ENCODE measurements around the gene APBA2. TPM values are rescaled to one million over a fixed set of nuclear protein-coding genes. Genes with fewer than 3 reads are reported as not detected.

Gene APBA2
- total RNA-seq, 1 donor from 2014 or later: 25.2 TPM

DNA sequence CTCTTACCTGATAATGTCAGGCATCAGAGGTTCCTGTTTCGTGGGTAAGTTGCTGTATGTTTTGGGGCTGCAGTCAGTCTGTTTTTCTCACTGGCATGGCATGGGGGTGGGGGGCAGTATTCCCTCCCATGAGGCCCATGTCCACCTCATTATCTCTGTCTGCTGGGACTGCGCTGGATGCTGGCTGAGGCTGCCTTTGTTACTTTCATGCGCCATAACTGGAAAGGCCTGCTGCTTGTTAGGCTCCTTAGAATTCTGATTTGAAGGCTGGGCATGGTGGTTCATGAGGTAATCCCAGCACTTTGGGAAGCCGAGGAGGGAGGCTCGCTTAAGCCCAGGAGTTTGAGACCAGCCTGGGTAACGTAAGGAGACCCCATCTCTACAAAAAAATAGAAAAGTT is 9.8 kb downstream of the APBA2 start:
- no peak for DNase-seq (ENCODE audit: low read depth in 2 of 2)

DNA sequence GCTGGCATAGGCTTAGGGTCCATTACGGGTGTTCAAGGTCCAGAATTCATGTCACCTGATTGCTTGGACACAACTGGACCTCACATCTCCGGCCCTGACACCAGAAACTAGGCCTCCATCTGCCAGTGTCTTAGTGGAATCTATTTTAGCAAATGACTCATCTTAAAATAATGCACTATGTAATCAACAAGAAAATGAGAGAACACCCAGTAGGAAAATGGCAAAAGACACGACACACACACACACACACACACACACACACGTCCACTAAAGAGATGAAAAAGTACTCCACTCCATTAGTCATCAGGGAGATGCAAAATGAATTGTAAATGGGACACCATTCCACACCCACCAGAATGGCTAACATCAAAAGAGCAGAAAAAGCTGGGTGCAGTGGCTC is 11.2 kb downstream of the APBA2 start:
- DNase-seq (ENCODE audit: low read depth in 2 of 2): peak in 1 of 2 donors; percentile 87

DNA sequence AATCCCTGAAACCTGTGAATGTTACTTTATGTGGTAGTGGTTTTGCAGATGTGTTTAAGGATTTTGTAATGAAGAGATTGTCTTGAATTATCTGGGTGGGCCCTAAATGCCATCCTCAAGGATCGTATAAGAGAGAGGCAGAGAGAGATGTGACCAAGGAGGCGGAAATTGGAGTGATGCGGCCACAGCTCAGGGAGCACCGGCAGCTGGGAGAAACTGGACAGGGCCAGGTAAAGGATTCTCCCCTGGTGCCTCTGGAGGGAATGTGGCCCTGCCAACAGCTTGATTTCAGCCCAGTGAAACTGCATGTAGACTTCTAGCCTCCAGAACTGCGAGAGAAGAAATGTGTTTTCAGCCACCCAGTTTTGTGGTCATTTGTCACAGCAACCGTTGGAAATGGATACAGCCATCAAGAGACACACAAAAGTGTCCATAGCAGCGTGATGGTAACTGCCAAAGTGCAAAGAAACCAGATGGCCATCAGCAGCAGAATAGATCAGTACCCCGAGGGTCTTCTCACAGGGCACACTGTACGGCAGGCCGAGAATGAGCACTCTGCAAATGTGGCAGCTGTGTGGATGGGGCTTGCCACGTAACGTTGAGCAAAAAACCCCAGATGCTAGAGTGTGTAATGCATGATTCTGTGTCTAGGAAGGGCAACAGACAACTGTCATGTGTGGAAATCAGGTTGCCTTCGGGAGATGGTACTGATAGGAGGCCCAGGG is 12.2 kb downstream of the APBA2 start:
- no peak for DNase-seq (ENCODE audit: low read depth in 2 of 2)

DNA sequence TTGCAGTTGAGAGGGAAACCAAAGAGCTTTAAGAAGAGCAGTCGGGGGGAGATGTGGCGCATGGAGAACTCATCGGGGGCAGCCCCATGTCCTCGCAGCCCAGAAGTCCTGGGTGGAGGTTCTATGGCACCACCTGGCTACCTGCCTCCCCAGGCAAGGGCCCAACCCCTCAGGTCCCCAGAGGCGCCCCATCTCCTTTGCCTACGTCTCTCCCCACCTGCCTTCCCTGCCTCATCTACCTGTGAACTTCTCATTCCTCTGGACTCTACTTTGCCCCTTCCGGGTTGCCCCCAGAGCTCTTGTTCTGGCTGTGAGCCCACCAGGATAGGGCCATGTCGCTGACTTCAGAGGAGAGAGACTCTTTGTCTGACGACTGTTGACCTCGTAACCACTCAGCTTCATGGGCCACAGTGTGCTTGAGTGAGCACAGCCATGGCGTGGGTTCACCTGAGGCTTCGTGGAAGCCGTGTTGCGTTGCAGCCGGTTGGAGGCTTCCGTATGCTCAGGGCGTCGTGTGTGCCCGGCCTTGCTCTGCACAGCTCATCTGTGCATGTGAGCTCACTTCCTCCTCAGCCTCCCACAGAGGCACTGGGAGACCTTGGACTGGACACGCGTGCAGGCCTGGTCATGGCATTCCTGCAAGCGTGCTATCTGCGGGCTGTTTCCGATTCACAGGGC is 13.4 kb downstream of the APBA2 start:
- DNase-seq (ENCODE audit: low read depth in 2 of 2): no peak

DNA sequence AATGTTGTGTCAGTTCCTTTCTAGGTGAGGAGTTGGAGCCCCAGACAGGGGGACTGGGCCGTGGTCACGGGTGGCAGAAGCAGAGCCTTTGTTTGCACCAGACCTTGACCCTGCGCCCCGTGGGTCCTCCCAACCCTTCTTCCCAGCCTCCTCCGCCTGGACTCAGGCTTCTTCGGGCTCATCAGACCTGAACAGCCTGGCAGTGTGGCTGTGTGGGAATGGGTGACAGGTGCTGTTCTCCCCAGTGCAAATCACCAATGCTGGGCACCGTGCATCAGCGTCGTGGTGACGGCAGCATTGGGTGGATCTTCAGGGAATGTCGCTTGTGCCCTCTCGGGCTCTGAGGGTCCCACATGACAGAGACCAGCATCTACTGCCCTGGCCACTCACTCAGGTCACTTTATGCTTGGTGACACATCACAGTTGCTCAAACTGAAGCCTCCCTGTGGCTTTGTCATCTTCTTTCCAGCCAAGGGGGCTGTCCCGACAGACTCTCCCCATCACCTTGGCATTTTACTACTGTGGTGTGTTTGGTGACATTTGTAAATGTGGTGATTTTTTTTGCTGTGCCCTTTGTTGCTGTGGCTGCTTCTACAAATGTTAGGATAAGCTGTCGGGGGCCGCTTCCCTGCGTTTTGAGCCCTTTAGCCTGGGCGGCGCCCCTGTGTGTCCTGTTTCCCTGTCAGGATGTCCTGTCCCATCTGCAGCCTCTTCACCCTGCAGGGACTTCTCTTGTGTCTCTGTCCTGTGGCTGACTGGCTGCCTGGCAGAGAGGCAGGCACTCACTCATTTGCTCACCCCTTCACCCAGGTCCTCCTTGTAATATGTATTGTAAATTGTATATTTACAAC is 14.5 kb downstream of the APBA2 start:
- DNase-seq (ENCODE audit: low read depth in 2 of 2): peak in 1 of 2 donors; percentile 57

DNA sequence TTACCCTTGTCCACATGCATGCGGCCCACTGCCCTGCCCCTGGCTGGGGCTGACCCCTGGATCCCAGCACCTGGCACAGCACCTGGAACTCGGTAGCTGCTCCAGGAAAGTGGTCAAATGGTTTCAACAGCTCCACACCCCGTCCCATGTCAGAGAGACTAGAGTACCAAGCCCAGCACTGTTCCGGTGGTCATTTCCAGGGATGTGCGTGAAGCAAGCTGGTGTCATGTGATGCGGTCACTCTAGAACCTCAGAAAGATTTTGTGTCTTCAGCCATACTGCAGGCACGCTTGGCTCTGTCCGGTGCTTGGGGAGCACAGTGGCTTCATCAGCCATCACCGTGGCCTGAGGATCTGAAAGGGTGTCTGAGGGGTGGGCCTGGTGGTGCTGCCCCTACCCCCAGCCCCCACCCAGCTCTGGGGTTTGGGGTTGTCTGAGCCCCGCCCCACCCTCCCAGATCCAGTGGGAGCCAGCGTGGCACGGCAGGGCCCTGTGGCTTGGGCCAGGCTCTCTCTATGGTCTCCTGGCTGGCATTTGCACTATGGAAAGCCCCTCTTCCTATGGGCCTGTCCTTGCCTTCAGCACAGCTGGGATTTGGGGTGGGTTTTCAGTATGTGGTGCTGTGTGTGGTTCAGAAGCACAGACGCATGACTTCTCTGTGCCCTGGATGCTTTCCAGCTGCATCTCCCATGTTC is 15.3 kb downstream of the APBA2 start:
- peak in 1 of 2 donors; percentile 64 for DNase-seq (ENCODE audit: low read depth in 2 of 2)

DNA sequence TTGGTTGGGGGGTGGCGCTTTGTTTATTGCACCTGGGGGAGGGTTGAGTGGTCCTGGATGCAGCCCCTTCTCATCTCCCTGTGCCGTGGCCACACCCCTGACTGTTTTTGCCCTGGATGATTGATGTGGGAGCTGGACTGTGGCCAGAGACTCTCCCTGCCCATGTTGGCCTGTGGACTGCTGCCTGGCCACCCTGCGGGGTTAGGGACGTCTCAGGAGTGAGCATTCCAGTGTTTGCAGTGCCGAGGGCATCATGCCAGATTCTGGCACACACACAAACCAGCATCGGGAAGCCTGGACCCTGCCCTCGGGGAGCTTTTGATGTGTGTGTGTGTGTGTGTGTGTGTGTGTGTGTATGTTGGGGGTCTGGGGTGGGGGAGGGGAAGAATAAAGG is 15.8 kb downstream of the APBA2 start:
- no peak for DNase-seq (ENCODE audit: low read depth in 2 of 2)

DNA sequence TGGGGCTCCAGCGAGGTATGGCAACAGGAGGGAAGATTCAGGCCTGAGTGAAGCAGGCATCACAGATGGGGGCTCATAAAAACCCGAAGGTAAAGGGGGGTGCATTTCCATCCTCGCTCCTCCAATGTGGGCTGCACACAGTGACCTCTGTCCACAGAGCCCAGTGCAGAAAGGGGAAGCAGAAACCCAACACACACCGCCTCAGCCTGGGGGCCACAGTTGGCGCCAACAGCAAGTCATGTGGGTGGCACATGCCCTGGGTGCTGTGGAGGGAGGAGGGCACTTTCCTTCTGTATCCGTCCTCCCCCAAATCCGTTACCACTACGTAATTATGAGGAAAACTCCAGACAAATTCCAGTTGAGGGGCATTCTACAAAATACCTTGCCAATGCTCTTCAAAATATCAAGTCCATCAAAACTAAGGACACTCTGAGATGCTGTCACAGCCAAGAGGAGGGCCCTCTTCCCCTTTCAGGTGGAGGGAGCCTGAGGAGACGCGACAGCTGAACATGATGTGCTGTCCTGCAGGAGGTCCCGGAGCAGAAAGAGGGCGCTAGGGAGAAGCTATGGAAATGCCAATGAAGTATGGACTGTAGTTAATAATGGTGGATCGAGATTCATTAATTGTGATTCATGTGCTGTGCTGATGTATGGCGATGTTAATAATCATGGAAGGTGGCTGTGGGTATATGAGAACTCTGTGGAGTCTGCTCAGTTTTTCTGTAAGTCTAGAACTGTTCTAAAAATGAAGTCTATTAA is 16.4 kb downstream of the APBA2 start:
- no peak for DNase-seq (ENCODE audit: low read depth in 2 of 2)

DNA sequence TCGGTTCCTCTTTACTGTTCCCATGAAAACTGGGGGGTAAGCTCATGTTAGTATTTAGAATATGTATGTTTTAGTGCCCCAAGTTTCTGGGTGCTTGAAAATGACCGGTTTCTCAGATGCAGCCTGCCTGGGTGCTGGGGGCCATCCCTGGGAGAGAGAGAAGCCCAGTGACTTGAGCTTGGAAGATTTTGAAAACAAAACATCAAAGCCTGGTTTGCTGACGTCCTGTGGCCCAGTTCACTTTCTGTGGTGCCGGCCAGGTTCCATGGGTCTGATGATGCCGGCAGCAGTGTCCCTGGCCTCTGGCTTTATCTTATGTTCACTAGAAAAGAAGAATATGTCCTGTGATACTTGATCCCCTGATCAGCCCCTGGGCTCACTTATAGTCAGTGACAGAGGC is 17.1 kb downstream of the APBA2 start:
- DNase-seq (ENCODE audit: low read depth in 2 of 2): no peak

DNA sequence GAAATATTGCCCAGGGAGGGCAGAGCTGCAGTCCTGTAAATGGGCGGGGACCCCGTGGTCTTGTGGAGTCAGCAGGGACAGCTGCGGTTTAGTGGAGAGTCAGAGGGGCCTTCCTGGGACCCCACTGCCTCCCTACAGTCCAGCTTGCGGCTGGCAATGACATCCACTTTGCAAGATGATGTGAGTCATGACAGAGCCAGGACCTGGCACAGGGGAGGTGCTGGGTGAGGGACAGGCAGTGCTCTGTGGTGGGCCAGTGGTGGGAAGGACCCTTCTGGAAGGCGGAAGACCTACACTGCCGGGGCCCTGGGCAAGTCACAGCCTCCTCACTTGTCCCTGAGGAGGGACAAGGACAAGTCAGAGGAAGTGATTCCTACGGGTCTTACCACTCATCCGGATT is 17.8 kb downstream of the APBA2 start:
- no peak for DNase-seq (ENCODE audit: low read depth in 2 of 2)

DNA sequence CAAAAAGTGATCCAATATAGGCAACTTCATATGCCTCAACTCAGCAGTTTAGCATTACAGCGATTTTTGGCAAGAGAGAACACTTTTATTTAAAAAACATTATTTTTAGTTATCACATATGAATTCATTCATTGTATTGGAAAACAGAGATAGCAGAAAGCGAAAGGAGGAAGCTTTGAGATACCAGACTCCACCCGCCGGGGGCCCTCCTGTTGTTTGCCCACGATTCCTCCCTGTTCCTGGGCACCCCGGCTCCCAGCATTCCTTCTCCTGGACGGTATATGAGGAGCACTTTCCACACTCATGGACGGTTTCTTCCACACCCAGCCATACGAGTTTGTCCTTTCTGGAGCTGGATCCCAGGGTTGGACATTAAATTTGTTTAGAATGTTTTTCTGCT is 18.2 kb downstream of the APBA2 start:
- DNase-seq (ENCODE audit: low read depth in 2 of 2): no peak

DNA sequence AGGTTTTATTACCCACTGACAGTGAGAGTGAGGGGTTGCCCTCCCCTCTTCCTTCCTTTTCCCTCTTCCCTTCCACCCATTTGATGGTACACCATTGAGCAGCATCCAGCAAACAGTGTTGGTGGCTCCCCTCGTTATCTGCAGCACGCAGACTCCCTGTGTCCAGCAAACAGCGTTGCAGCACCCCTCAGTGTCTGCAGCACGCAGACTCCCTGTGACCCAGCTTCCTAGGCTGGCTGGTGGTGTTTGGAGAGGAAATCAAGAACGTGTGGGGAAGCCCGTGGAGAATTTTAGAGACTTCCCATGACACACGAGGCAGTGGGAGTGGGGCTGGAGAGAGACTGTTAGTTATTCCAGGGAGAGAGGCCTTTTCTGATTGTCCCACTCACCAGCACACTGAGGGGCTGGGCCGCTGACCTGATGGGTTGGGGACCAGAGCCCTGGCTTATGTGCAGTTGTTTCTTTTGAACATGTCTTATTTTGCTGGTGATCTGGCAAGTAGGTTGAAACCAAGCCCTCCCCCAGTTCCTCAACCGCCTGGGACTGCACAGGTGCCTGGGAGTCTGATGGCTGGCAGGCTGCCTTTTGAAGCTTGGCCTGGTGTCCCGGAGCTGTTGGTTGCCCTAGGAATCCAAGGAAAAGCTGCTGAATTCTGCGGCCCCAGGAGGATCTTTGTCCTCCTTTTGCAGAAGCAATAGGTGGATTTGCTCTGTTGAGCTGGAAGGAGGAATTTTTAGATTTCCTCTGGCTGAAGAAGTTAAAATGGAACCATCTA is 19.0 kb downstream of the APBA2 start:
- DNase-seq (ENCODE audit: low read depth in 2 of 2): peak; percentile 45 to 59

DNA sequence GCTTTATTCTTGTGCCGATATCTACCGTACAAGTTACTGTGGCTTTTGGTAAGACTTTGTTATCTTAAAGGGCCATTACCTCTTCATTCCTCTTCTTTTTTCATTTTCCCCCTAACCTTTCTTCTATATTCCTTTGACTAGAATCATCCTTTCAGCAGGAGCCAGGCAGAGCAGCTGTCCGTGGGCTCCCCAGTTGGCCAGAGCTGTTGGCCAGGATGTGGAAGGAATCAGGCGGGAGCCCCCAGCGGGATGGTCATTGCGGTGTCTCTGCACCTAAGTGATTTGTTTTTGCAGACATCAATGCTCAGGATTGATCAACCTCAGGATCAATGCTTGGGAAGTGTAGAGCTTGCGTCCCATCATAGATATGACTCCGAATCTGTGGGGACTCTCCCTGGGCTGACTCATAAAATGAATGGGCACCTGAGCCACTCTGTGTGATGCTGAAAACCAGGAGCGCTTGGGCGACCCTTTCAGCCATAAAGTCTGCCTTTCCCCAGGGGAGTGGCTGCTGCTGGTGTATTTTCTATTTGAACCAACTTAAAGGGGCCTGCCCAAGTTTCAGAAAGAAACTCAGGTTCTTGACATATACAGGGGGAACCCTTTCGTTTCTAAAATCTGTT is 21.7 kb downstream of the APBA2 start:
- DNase-seq (ENCODE audit: low read depth in 2 of 2): no peak

DNA sequence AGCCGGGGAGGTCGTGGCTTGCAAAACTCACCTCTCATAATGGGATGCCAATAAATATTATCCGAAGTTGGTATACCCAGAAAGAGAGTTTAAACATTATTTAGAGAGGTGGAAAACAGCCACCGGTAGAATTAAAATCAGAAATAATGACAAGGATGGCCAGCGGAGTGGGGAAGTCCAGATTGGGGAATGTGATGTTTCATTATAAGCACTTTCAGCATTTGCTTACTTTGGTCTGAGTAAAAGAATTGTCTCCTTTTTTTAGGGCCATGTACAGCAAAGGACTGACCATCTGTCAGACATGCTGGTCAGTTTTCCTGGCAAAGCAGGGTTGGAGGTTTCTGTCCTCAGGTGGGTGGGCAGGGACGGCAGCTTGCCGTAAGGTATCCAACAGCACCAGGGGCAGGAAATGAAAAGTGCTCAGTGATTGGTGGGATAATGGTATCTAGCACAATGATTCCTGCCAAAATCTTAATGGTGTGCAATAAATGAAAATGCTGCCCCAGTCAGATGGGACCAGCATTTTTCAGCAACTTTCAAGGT is 24.3 kb downstream of the APBA2 start:
- DNase-seq (ENCODE audit: low read depth in 2 of 2): no peak

DNA sequence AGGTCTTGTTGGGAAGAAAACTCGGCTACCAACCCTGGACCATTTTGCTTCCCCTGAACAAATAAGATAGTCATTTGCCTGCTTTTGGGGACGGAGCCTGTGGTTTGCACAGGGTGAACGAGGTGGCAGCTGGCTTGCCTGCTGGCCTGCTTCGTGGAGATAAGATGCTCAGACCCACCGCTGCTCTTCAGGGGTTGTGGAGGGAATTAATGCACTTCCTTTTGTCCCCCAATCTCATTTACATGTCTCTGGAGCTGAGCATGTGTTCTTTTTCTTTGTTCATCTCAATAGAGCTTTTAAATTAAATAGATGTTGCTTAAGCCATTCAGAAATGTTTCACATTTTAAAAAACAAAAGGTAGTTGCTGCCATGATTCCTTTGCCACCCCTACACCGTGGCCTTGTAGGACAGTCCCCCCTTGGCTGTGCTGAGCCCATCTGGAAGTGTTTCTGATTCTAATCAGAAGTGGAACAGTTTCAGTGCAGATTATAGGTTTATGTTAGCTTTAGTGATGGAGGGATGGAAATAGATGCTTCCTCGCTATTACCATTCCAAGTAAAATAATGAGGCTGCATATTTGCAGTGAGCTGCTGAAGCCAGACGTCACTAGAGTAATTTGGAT is 25.6 kb downstream of the APBA2 start:
- peak in 1 of 2 donors; percentile 34 for DNase-seq (ENCODE audit: low read depth in 2 of 2)

DNA sequence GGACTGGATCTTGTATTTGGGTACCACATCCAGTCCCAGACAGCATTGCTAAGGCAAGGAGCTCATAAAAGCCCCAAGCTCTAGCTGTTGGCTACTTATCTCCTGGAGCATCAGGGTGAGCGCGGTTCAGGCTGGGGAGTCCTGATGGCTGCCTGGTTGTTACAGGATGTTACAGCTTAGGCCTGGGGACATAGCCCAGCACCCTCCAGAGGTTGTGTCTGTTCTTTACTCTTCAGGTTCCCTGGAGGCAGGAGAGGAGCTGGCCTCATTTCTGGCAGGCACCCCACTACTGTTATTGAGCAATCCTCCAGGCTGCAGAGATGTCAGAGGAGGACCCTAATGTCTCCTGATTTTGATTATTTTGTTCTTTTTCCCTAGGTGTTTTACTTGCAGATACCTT is 26.6 kb downstream of the APBA2 start:
- no peak for DNase-seq (ENCODE audit: low read depth in 2 of 2)

DNA sequence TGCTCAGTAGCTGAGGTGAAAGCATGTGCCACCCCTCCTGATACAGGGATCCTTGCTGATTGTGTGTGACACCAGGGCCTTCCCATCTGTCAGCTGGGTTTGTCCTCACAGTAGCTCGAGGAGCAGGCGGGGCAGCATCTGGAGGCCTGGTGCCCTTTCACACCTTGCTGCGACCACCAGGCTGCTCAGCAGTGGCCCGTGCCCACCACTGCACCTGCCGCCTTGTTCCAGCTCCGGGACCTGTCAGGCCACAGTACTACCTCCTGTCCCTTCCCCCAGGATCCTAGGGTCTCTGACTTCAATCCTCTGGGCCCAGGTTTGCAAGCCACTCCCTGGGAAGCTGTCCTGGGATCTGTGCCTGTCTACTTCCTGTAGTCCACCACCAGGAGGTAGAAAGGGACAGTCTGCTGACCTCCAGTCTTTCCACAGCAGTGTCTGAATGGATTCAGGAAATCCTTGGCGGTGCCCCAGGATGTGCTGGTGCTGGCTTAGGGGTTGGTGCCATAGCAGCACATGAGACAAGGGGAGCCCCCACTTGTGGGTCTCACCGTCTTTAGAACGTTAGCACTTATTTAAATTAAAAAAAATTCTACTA is 27.5 kb downstream of the APBA2 start:
- peak; percentile 56 to 79 for DNase-seq (ENCODE audit: low read depth in 2 of 2)

DNA sequence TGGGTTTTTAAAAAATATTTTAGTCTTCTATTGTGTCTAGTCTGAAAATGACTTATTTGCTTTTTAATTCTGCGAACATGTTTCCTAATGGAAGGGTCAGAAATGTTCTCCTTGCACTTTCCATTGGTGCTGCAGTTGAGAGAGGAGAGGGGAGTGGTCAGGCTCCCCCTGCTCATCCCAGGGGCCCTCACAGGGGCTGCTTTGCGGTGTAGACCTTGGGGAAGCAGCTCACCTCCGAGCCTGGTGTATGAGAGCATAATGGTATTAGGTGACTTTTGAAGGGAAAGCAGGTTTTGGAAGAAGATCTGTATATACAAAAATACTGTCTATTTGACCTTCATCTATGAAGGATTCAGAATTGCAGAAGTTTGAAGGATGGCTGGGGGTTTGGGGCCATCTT is 28.3 kb downstream of the APBA2 start:
- no peak for DNase-seq (ENCODE audit: low read depth in 2 of 2)
